Measurements from ENCODE around the gene CDH10. TPM values are rescaled to one million over a fixed set of nuclear protein-coding genes. Genes with fewer than 3 reads are reported as not detected.

Gene CDH10
- total RNA-seq, 1 experiment from 2014 or later: 0.31 TPM

- Histone ChIP-seq H2BK5ac (ENCODE audit: insufficient read length, low read length) (no peak overlapping the region), H4K91ac (ENCODE audit: insufficient read length, low read depth, low read length) (no peak overlapping the region), H3K56ac (ENCODE audit: insufficient read length, low read depth, low read length) (no peak overlapping the region), H3K27me3 (ENCODE audit: insufficient read depth, low read length) (no peaks in the 10 kb centered on the region), H3K18ac (ENCODE audit: insufficient read length, low read depth, low read length) (no peak overlapping the region), H3K9me3 (ENCODE audit: control insufficient read depth, low read depth, low read length) (no peaks in the 10 kb centered on the region), H3K4ac (ENCODE audit: low read depth, low read length) (no peak overlapping the region), H3K27ac (ENCODE audit: insufficient read length, low read depth, low read length) (no peak overlapping the region), H2AFZ (ENCODE audit: low read length) (no peak overlapping the region), H3K79me2 (ENCODE audit: insufficient read depth, low read length) (no peaks in the 10 kb centered on the region), H2BK20ac (ENCODE audit: low read depth, low read length, poor library complexity, severe bottlenecking) (no peak overlapping the region), H3K4me1 (ENCODE audit: insufficient read depth, low read length) (no peaks in the 10 kb centered on the region; the same call in 1 of the 2 replicates), H4K20me1 (ENCODE audit: control insufficient read depth, insufficient read depth, insufficient read length) (no peaks in the 10 kb centered on the region), H3K23ac (ENCODE audit: insufficient read length, low read depth, low read length) (no peak overlapping the region), H2BK15ac (ENCODE audit: low read depth, low read length) (no peak overlapping the region), H2BK120ac (ENCODE audit: low read depth, low read length, poor library complexity, severe bottlenecking) (no peak overlapping the region), H2AK5ac (ENCODE audit: insufficient read length, low read length) (no peak overlapping the region), H3K14ac (ENCODE audit: insufficient read depth, low read length) (no peak overlapping the region), H4K5ac (ENCODE audit: insufficient read length, low read depth, low read length) (no peak overlapping the region), H4K8ac (replicated peaks; ENCODE audit: insufficient read length, low read depth, low read length) (no peak overlapping the region), H3K23me2 (ENCODE audit: insufficient read length, low read depth, low read length, poor library complexity, severe bottlenecking) (no peaks in the 10 kb centered on the region), H3K4me2 (ENCODE audit: insufficient read depth, insufficient read length, low read length) (no peak overlapping the region), H3T11ph (ENCODE audit: low read length) (no peak overlapping the region), H3K79me1 (ENCODE audit: insufficient read depth, low read depth, low read length, poor library complexity, severe bottlenecking) (no peaks in the 10 kb centered on the region), H2BK12ac (ENCODE audit: insufficient read length, low read depth, low read length) (no peak overlapping the region), H3K9ac (ENCODE audit: extremely low read depth, insufficient read length, low read length) (no peak overlapping the region)
- Mint-ChIP-seq H3K9me3 (no peaks in the 10 kb centered on the region), H3K27me3 (ENCODE audit: low read depth) (no peaks in the 10 kb centered on the region), H3K36me3 (ENCODE audit: insufficient read depth in 1 of 3, low read depth in 3 of 3) (no peaks in the 10 kb centered on the region), H3K27ac (peak overlapping the region; percentile 46 to 97 (median 80); a peak in 4 of 7 replicates), H3K4me1 (peaks cover 0 to 11% of the 10 kb centered on the region in 2 experiments; a peak in 2 of 4 replicates), H3K4me3 (no peak overlapping the region)
- no peak for TF ChIP-seq CTCF (conservative IDR thresholded peaks at IDR 0.05)
- no peak for DNase-seq
- no CpG with 5 or more reads among the region's 2 CpGs for WGBS (ENCODE audit: extremely low coverage, insufficient read length, low lambda C conversion rate)
Measured at GRCh38 chr5:24496268-24496667, 148.5 kb downstream of the CDH10 start.

Measured in H9 (cell line).